Left lung (tissue), 10 donors: ENCODE measurements around the gene GIMAP1. TPM values are rescaled to one million over a fixed set of nuclear protein-coding genes. Genes with fewer than 3 reads are reported as not detected.
A peak's percentile ranks its signal among the peaks of the same experiment; 100 is the strongest.

Experiments used
- ATAC-seq: fragments of 200-7000 bp; cut with Tn5 transposase; one replicate; pipeline ENCODE4 v1.9.1; 2020; ENCODE audit warnings: moderate library complexity
- DNase-seq, 4 donors: peaks; one replicate each; pipeline ENCODE4 v3.0.0-alpha.2; 2013 to 2020
- H3K27ac ChIP-seq, 2 donors: fragments of 200-600 bp; sonication (generic) in 1 of 2; one replicate each; pipeline versions ENCODE4 v1.5.0 to v1.8.0; 2020 to 2021
- H3K27me3 ChIP-seq, 2 donors: fragments of 200-600 bp; sonication (generic) in 1 of 2; one replicate each; pipeline versions ENCODE4 v1.5.0 to v1.8.0; 2020 to 2021
- H3K36me3 ChIP-seq, 2 donors: fragments of 200-600 bp; sonication (generic) in 1 of 2; one replicate each; pipeline versions ENCODE4 v1.5.0 to v1.8.0; 2020 to 2021
- H3K4me1 ChIP-seq, 2 donors: fragments of 200-600 bp; one replicate each; pipeline ENCODE4 v1.8.0; 2021
- H3K4me3 ChIP-seq, 2 donors: fragments of 200-600 bp; sonication (generic) in 1 of 2; one replicate each; pipeline versions ENCODE4 v1.5.0 to v1.8.0; 2020 to 2021; ENCODE audit warnings: mild to moderate bottlenecking in 1 of 2
- H3K9me3 ChIP-seq, 2 donors: fragments of 200-600 bp; sonication (generic) in 1 of 2; one replicate each; pipeline versions ENCODE4 v1.5.0 to v1.8.0; 2020 to 2021
- intact Hi-C, 2 donors: fragments of 100-400 bp; cut with DNase I; formaldehyde crosslinking; loops; one replicate each; pipeline versions ENCODE4 v1.11.2 to v1.14.2; 2022
- polyA plus RNA-seq, 6 donors: library from polyadenylated mRNA; unstranded; fragments of 120-200 nt; gene quantifications; one replicate each; pipeline ENCODE4 v1.2.1, GENCODE V29; 2013; ENCODE audit not compliant: insufficient read length in 6 of 6
- total RNA-seq, 2 donors: library from RNA; stranded (reverse); fragmentation: NEBNext Ultra II Directional; extraction: Animal tissue kit (Norgen Biotek cat#: 25700); gene quantifications; one replicate each; pipeline ENCODE4 v1.2.1, GENCODE V29; 2021
- TF ChIP-seq, protein P1 (sequence below), 2 donors: fragments of 200-600 bp; sonication (generic) in 1 of 2; IDR thresholded peaks; one replicate each; pipeline versions ENCODE4 v1.5.0 to v1.8.0; 2021; ENCODE audit warnings: antibody characterized with exemption in 2 of 2
- donor health status: DM: no; HTN: yes; CAD: no.
- donor health status: DM: no; HTN: no; CAD: no.

The GIMAP1 gene
- total and polyA plus RNA-seq, 8 donors: 4.2 to 11.3 (median 5.7) TPM

DNA sequence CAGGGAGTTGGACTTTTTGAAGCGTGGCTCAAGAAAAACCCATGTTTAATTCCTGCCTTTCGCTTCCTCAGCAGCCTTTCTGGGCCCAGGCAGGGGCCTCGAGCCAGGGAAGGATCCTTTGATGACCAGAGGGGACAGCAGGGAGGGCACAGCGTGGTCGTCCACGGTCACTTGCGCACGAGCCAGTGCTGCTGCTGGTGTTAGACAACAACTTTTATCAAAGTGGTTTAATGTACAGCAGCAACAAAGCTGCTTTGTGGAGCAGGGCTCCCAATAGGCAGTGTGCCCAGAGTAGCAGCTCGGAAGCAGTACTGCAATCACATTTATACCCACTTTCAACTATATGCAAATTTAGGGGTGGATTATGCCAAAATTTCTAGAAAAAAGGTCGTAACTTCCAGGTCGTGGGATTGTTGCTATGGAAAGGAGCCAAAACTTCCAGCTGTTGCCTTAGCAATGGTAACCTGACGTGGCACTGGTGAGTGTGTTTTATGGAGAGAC is 6.1 kb downstream of the GIMAP1 start:
- H3K4me3 ChIP-seq: no peak overlapping the region
- TF ChIP-seq, protein P1, sequence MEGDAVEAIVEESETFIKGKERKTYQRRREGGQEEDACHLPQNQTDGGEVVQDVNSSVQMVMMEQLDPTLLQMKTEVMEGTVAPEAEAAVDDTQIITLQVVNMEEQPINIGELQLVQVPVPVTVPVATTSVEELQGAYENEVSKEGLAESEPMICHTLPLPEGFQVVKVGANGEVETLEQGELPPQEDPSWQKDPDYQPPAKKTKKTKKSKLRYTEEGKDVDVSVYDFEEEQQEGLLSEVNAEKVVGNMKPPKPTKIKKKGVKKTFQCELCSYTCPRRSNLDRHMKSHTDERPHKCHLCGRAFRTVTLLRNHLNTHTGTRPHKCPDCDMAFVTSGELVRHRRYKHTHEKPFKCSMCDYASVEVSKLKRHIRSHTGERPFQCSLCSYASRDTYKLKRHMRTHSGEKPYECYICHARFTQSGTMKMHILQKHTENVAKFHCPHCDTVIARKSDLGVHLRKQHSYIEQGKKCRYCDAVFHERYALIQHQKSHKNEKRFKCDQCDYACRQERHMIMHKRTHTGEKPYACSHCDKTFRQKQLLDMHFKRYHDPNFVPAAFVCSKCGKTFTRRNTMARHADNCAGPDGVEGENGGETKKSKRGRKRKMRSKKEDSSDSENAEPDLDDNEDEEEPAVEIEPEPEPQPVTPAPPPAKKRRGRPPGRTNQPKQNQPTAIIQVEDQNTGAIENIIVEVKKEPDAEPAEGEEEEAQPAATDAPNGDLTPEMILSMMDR (IDR thresholded peaks at IDR 0.05): no peak

GRCh38 chr7:150723467-150723866 is 7.1 kb downstream of the GIMAP1 start:
- no peaks in the 10 kb centered on the region for H3K27me3 ChIP-seq
- H3K4me1 ChIP-seq: peaks cover 0 to 45% of the 10 kb centered on the region in 2 donors
- no peak overlapping the region for H3K4me3 ChIP-seq
- no peak overlapping the region for H3K27ac ChIP-seq
- intact Hi-C loops: no loop called here
- DNase-seq: no peak
- H3K9me3 ChIP-seq: peaks cover 0 to 16% of the 10 kb centered on the region in 2 donors
- no peak for ATAC-seq
- TF ChIP-seq, protein P1 (IDR thresholded peaks at IDR 0.05): no peak
- H3K36me3 ChIP-seq: peaks cover 0 to 35% of the 10 kb centered on the region in 2 donors

More for the DNA sequence above, 6.1 kb downstream of the GIMAP1 start:
- intact Hi-C loops: no loop called here
- ATAC-seq (no peak), DNase-seq (peak in 1 of 4 donors; percentile 23)
- Histone ChIP-seq H3K27me3 (no peaks in the 10 kb centered on the region), H3K9me3 (peaks cover 0 to 8% of the 10 kb centered on the region in 2 donors), H3K4me1 (peaks cover 0 to 53% of the 10 kb centered on the region in 2 donors), H3K27ac (peak overlapping the region in 1 of 2 donors; percentile 11), H3K36me3 (peaks cover 0 to 35% of the 10 kb centered on the region in 2 donors)

DNA sequence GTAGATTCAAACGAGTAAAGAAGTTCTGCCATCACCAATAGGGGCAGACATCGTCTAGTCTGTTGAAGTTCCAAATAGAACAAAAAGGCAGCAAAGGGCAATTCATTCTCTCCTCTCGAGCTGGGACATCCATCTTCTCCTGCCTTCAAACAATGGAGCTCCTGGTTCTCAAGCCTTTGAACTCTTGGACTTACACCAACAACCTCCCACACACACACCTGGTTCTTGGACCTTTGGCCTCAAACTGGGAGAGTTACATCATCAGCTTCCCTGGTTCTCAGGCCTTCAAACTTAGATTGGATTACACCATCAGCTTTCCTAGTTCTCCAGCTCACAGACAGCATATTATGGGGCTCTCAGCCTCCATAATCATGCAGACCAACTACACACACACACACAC is 11.0 kb downstream of the GIMAP1 start:
- Histone ChIP-seq H3K36me3 (peaks cover 0 to 5% of the 10 kb centered on the region in 2 donors), H3K4me3 (no peak overlapping the region), H3K4me1 (peaks cover 0 to 10% of the 10 kb centered on the region in 2 donors), H3K27ac (no peak overlapping the region), H3K9me3 (peaks cover 0 to 21% of the 10 kb centered on the region in 2 donors), H3K27me3 (no peaks in the 10 kb centered on the region)
- intact Hi-C loops: no loop called here
- no peak for DNase-seq
- TF ChIP-seq, protein P1 (IDR thresholded peaks at IDR 0.05): no peak
- ATAC-seq: no peak

- Histone ChIP-seq H3K4me3 (no peak overlapping the region), H3K27ac (no peak overlapping the region), H3K4me1 (peaks cover 0 to 5% of the 10 kb centered on the region in 2 donors), H3K9me3 (peaks cover 0 to 21% of the 10 kb centered on the region in 2 donors), H3K36me3 (no peaks in the 10 kb centered on the region), H3K27me3 (no peaks in the 10 kb centered on the region)
- ATAC-seq (no peak), DNase-seq (no peak)
- TF ChIP-seq, protein P1 (IDR thresholded peaks at IDR 0.05): no peak
- intact Hi-C loops: no loop called here
Measured at GRCh38 chr7:150728011-150728410, 11.6 kb downstream of the GIMAP1 start.

DNA sequence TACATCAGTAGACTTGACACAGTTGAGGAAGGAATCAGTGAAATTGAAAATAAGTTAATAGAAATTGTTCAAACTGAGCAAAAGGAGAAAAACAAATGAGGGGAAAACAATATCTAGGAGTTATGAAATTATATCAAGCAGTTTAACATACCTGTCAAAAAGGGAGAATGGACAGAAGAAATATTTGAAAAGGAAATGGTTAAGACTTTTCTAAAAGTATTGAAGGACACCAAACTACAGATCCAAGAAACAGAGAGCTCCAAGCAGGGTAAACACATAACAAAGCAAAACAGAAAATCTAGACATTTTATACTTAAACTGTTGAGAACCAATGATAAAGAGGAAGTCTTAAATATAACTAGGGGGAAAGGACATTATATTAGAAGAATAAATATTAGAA is 12.2 kb downstream of the GIMAP1 start:
- TF ChIP-seq, protein P1 (IDR thresholded peaks at IDR 0.05): no peak
- intact Hi-C loops: no loop called here
- H3K27me3 ChIP-seq: no peaks in the 10 kb centered on the region
- H3K4me1 ChIP-seq: peaks cover 0 to 2% of the 10 kb centered on the region in 2 donors
- no peak overlapping the region for H3K27ac ChIP-seq
- H3K4me3 ChIP-seq: no peak overlapping the region
- peaks cover 0 to 21% of the 10 kb centered on the region in 2 donors for H3K9me3 ChIP-seq
- no peak for ATAC-seq
- H3K36me3 ChIP-seq: no peaks in the 10 kb centered on the region
- DNase-seq: no peak
